HG02938 (cell line): ENCODE data around the gene ALDH5A1.
"Not testable (repeated sequence)": the region's sequence is repeated elsewhere in the genome, so short reads cannot be mapped to it uniquely, and the experiment has no call there.

Experiments
- ATAC-seq: cut with Tn5 transposase; IDR thresholded peaks from one replicate; pipeline ENCODE4 v1.9.1; 2021; ENCODE audit warnings: mild to moderate bottlenecking, moderate library complexity; ENCODE audit not compliant: unreplicated experiment

ALDH5A1 gene

GRCh38 chr6:24484657-24485323, 10.0 kb upstream of the ALDH5A1 start:
- ATAC-seq: no peak

- ATAC-seq: no peak
Measured at GRCh38 chr6:24486065-24486464, 8.7 kb upstream of the ALDH5A1 start.

- ATAC-seq: no peak
Measured at GRCh38 chr6:24489470-24489869, 5.3 kb upstream of the ALDH5A1 start, which contains the start of gene GPLD1. Gene GPLD1, minus strand, starts transcription at chr6:24489578. Its CDS starts 67 bp downstream, at chr6:24489511.

DNA sequence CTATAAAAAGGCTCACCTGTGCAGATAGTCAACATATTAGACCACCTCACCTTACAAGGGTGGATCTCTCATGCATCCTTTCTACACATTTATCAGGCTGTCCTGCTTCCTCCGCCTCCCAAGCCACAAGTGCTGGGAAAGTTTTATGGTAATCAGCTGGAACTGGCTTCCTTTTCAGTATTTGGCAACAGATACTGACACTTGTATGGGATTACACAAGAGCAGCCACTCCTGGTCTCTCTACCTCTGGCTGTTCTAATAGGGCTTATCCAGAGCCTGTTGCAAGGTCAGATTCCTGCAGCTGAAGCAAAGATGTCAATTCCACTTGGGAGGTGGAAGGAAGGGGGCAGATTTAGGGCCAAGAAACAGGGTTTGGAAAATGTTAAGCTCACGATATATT, 4.9 kb upstream of the ALDH5A1 start:
- no peak for ATAC-seq

GRCh38 chr6:24490948-24491347, 3.8 kb upstream of the ALDH5A1 start:
- ATAC-seq: no peak

GRCh38 chr6:24492475-24492874, 2.3 kb upstream of the ALDH5A1 start:
- no peak for ATAC-seq

DNA sequence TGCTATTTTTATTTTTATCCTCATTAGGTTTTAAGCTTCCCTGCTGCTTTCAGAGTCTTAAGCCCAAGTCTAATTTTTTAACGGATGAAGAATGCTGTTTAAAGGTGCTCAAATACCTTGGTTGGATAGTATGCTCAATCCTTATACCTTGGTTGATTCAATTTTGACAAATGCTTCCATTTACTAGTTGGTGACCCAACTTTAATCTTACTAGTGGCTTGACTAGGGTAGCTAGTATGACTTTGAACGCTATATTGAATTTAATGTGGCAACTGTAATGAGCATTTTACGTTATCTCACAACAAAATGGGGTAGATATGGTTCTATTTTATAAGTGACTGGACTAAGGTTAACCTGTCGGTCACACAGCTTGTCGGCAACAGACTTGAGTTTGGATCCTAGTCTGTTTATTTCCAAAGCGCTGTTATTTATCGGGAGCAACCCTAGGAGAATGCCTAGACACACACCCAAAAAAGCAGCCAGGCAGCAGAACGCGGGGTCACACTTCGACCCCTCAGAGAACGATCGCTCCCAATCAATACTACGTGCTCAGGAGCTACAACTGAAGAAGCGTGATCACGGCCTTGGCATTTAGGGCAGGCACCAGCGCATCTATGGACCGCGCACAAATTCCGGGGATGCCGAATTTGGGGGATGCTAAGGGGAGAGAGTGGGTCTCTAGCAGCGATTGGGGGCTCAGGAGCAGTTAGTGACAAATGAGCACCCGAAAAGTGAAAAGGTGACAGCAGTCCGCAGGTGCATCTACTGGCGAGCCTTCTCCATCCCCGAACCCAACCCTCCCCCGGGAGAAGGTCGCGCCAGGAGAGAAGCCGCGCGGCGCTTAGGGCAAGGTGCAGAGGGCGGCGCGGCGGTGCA, 586 bp upstream of the ALDH5A1 start:
- ATAC-seq: peak; percentile 10

- ATAC-seq: no peak
Measured at GRCh38 chr6:24497254-24497970, 2.6 kb downstream of the ALDH5A1 start.

DNA sequence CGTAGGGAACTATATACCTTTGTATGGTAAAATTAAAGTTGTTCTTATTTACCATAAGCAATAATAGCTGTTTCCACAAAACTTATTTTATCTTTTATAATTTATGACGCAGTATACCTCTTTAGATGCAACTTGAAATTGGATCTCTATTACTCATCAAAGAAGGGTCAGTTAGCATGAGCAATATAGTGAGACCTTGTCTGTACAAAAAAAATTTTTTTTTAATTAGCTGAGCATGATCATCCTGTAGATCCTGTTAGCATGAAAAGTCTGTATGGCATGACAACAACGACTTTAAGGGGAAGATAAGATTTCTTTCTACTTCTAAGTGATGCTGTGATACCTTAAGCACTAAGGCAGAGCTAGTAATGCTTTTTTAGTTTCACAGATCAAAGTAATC, 5.9 kb downstream of the ALDH5A1 start:
- ATAC-seq: no peak

- ATAC-seq: no peak
Measured at GRCh38 chr6:24501374-24501773, 6.6 kb downstream of the ALDH5A1 start.

DNA sequence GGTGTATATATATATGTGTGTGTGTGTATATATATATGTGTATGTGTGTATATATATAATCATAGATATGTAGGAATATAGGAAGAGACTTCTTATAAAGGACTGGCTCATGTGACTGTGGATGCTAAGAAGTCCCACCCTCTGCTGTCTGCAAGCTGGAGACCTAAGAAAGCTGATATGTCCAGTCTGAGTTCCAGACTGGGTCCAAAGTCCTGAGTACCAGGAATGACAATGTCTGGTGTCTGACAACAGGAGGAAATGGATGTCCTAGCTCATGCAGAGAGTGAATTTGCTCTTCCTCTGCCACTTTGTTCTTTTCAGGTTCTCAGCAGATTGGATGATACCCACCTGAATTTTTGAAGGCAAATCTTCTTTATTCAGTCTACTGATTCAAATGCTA, 7.1 kb downstream of the ALDH5A1 start:
- no peak for ATAC-seq

DNA sequence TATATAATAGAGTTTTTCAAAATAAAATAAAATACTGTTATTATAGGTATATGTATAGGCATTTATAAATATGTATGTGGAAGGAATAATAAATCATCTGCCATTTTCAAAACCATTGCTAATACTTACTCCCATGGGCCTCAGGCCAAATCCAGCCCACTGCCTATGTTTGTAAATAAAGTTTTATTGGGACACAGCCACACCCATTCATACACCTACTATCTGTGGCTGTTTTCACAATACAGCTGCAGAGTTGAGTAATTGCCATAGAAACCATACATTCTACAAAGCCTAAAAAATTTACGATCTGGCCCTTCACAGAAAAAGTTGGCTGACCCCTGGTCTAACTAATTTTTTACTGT, 9.5 kb downstream of the ALDH5A1 start:
- ATAC-seq: no peak

DNA sequence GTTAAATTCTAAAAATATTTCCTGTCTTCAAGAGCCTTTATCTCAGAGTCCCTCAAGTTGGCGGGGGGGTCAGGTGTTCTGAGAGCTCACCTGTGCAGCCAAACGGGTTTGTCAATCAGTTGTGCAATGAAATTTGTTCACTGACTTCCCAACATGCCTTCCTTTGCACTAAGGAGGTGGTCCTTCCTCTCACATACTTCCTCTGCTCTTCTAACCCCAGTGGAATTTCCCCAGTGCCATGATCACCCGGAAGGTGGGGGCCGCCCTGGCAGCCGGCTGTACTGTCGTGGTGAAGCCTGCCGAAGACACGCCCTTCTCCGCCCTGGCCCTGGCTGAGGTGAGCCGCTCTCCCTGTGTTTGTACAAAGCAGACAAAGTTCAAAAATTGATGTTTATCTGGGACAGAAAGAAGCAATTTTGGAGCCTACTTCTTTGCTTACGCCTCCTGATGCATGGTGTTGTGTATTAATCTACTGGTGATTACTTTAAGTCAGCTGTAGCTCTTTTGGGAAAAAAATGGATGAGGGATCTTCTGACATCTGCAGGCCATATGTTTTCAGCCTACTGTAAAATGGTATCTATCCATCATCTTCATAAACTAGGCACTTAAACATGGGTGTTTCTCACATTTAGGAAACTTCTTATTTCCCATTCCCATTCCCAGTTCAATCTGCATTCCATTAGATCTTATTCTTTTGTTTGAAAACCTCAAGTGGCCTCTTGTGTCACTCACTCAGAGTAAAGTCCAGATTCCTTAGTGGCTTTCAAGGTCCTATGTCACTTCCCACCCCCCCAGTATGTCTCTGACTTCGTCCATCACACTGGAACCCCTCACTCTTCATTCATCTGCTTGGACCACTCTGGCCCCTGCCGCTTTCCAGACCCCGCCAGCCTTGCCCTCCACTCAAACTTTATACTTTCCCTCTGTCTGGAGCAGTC, 10.1 kb downstream of the ALDH5A1 start:
- no peak for ATAC-seq

DNA sequence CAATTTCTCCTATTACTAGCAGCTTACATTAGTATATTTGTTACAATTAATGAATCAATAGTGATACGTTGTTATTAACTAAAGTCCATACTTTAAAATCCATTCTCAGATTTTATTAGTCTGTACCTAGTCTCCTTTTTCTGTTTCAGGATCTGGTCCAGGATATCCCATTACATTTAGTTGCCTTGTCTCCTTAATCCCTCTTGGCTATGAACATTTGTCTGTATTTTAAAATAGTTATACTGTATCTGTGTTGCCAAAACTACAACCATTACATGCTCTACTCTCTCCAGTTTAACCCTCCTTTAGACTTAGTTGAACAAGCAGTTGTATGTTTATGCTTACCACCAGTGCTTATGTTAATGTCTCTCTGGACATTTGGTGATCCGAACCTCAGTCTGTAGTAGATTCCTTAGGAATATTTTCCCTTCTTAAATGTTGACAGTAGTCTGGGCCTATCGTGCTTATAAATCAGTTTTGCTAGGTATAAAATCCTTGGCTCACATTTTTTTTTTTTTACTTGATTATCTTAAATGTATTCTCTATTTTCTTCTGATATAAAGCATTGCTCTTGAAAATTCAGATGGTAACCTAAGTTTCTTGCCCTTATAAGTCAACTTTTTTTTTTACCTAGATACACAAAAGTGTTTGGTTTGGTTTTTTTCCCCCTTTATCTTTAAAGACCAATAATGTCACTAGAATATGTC, 12.2 kb downstream of the ALDH5A1 start:
- no peak for ATAC-seq

GRCh38 chr6:24511976-24512375, 17.2 kb downstream of the ALDH5A1 start:
- ATAC-seq: not testable (repeated sequence)

DNA sequence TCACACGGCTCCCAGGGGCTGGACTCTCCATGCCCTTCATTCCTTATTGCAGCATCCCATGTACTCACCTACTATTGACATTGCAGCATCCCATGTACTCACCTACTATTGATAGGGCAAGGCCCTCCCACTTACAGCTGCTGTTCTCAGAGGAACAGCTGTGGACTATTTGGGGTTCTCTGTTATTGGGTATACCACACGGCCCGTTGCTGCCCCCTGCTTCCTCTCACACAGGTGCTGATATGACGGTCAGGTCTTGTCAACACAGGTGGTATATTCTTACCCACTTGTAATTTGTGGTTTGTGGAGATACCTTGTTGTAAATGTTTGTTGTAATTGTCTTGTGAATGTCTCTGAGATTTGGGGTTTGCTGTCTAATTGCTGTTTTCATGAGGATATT, 18.8 kb downstream of the ALDH5A1 start:
- no peak for ATAC-seq

GRCh38 chr6:24517659-24518543, 23.1 kb downstream of the ALDH5A1 start:
- ATAC-seq: peak; percentile 67

GRCh38 chr6:24520929-24521546, 26.3 kb downstream of the ALDH5A1 start:
- ATAC-seq: peak; percentile 36
